Karpas-422 (cell line): ENCODE measurements around the gene PTGDR2. TPM values are rescaled to one million over a fixed set of nuclear protein-coding genes. Genes with fewer than 3 reads are reported as not detected.

Source experiments
- DNase-seq: peaks from one replicate; pipeline ENCODE4 v3.0.0-alpha.2; 2015
- H2AFZ ChIP-seq: fragments of 200-600 bp; sonication (generic); 2 replicates; pipeline ENCODE4 v1.6.1; 2014; ENCODE audit warnings: antibody characterized with exemption, low read length, mixed read lengths
- H3K27ac ChIP-seq: fragments of 200-600 bp; sonication (generic); 2 replicates; pipeline ENCODE4 v1.5.1; 2014; ENCODE audit warnings: mild to moderate bottlenecking, low read length, moderate library complexity
- H3K27me3 ChIP-seq: fragments of 200-600 bp; sonication (generic); 2 replicates; pipeline ENCODE4 v1.6.1; 2014; ENCODE audit warnings: low read length, mixed read lengths
- H3K36me3 ChIP-seq: fragments of 200-600 bp; sonication (generic); 2 replicates; pipeline ENCODE4 v1.6.1; 2014; ENCODE audit warnings: low read length, mixed read lengths; ENCODE audit not compliant: insufficient read depth
- H3K4me1 ChIP-seq: fragments of 200-600 bp; sonication (generic); 2 replicates; pipeline ENCODE4 v1.6.1; 2014; ENCODE audit warnings: mild to moderate bottlenecking, low read length, mixed read lengths
- H3K4me2 ChIP-seq: fragments of 200-600 bp; sonication (generic); 2 replicates; pipeline ENCODE4 v1.6.1; 2014; ENCODE audit warnings: low read length, low read depth, mild to moderate bottlenecking; ENCODE audit not compliant: poor library complexity, severe bottlenecking
- H3K4me3 ChIP-seq: fragments of 200-600 bp; sonication (generic); 2 replicates; pipeline ENCODE4 v1.5.1; 2014; ENCODE audit warnings: mild to moderate bottlenecking, antibody characterized with exemption, low read length, mixed read lengths
- H3K79me2 ChIP-seq: fragments of 200-600 bp; sonication (generic); 2 replicates; pipeline ENCODE4 v1.6.1; 2014; ENCODE audit warnings: mild to moderate bottlenecking, low read length, mixed read lengths
- H3K9ac ChIP-seq: fragments of 200-600 bp; sonication (generic); 2 replicates; pipeline ENCODE4 v1.6.0; 2014; ENCODE audit warnings: low read length
- H3K9me2 ChIP-seq: fragments of 200-600 bp; sonication (generic), shearing (Covaris generic); replicated peaks from 2 replicates; pipeline ENCODE4 v1.6.0; 2014; ENCODE audit warnings: mild to moderate bottlenecking, low read length, moderate library complexity; ENCODE audit not compliant: insufficient read depth
- H3K9me3 ChIP-seq: fragments of 300-700, 200-600 bp; sonication (generic); 2 replicates; pipeline ENCODE4 v1.6.1; 2014; ENCODE audit warnings: low read length, mixed read lengths
- H4K20me1 ChIP-seq: fragments of 200-600 bp; sonication (generic); 2 replicates; pipeline ENCODE4 v1.6.1; 2014; ENCODE audit warnings: mild to moderate bottlenecking, antibody characterized with exemption, low read length, low read depth; ENCODE audit not compliant: insufficient read depth
- total RNA-seq: library from RNA; depleted of rRNA; stranded (reverse); fragments of >200 nt; shearing (Covaris generic); gene quantifications from 2 replicates; pipeline ENCODE4 v1.2.3, GENCODE V29; 2014; ENCODE audit warnings: low replicate concordance

PTGDR2 gene
- total RNA-seq, 1 experiment from 2014 or later, result not detected

DNA sequence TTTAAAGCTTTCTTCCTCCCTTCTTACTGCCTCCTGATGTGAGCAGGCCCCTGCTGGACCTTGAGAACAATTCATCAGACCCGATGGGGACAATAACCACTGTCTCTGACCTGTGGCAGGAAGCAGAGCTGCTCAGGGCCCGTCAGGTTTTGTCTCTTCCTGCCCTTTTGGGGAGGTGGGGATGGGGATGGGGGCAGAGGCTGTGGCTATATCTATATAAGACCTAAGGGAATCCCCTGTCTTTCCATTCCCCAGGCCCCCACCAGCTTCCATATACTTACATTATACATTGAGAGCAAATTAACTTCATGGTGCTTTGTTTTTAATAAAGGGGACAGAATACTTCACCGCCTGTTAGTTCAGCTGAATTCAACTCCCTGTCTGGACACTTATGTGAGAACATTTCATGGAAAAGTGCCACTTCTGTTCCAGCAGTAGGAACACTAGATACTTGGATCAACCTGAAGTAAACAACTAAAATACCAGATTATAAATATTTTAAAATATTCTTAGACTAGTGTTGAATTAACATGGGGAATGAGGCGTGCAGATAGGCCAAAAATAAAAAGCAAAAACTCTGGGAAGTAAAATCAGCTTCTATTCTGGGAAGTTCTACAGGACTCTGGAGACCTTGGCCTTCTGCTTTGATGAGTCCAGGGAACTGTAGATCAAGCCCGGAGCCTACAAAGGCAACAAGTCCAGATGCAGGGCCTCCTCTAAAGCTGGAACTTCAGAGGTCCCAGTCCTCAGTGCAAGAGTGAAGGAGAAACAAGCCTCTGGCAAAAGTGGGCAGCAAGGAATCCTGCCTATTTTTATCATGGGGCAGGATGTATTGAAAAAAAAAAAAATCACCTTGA lies 22.7 kb upstream of the PTGDR2 start:
- H3K9ac ChIP-seq, result no peak overlapping the region
- no peaks in the 10 kb centered on the region for H3K27me3 ChIP-seq
- no peak overlapping the region for H2AFZ ChIP-seq
- H3K4me1 ChIP-seq, result no peaks in the 10 kb centered on the region
- H3K36me3 ChIP-seq, result peaks cover 10% of the 10 kb centered on the region; the same call in 1 of the 2 replicates
- no peak overlapping the region for H3K4me2 ChIP-seq
- H4K20me1 ChIP-seq, result no peaks in the 10 kb centered on the region
- DNase-seq, result no peak
- no peaks in the 10 kb centered on the region for H3K79me2 ChIP-seq
- no peak overlapping the region for H3K27ac ChIP-seq
- no peaks in the 10 kb centered on the region for H3K9me2 ChIP-seq
- no peaks in the 10 kb centered on the region for H3K9me3 ChIP-seq
- H3K4me3 ChIP-seq, result no peak overlapping the region

DNA sequence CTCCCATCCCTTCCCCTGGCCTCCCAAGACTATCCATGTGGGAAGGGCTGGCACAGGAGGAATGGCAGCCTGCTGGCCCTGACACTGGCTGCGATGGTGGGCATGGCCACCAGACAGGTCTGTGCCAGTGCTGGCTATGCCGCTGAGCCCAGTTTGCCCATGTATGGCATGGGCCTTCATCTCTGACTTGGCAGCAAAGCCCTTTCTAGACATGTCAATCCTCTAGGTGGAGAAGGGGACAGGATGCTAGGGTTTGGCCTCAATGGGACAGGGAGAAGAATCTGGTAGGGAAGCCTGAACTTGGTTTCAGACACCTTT lies 20.4 kb upstream of the PTGDR2 start:
- Histone ChIP-seq H3K27me3 (no peaks in the 10 kb centered on the region), H2AFZ (no peak overlapping the region), H4K20me1 (no peaks in the 10 kb centered on the region), H3K4me3 (no peak overlapping the region), H3K9ac (no peak overlapping the region), H3K4me1 (no peaks in the 10 kb centered on the region), H3K9me2 (no peaks in the 10 kb centered on the region), H3K27ac (no peak overlapping the region), H3K36me3 (peaks cover 10% of the 10 kb centered on the region; the same call in 1 of the 2 replicates), H3K4me2 (no peak overlapping the region), H3K79me2 (no peaks in the 10 kb centered on the region), H3K9me3 (no peaks in the 10 kb centered on the region)
- no peak for DNase-seq

DNA sequence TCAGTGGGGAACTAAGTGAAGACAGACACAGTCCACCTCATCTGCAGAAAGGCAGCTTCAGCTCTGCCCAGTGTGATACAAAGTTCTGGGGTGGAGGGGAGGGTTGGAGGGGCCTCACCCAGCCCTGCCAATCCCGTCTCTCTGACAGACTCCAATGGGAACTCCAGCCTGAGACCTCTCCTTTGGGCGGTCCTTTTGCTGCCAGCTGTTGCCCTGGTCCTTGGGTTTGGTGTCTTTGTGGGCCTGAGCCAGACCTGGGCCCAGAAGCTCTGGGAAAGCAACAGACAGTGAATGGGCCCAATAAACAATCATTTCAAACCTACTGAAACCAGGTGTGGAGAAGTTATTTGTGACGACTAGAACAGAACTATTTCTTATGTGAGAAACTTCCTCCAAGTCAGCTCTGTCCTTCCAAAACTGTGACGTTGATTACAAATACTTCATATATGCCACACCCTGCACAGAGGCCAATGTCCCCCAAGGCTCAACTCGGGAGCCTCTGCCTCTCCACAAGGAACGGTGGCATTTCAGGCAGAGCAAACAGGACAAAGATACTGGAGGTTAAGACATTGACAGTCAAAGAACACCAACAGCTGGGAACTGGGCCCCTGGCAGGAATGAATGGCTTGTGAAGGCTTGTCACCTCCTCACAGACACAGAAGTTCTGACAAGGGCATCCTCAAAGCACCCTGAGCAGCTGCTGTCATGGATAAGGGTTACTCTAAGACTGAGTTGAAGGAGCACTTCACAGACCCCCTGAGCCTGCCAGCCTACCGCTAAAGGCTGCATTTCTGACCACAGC lies 19.8 kb upstream of the PTGDR2 start:
- H3K4me3 ChIP-seq, result no peak overlapping the region
- DNase-seq, result peak; percentile 36
- no peaks in the 10 kb centered on the region for H3K79me2 ChIP-seq
- H3K27ac ChIP-seq, result no peak overlapping the region
- no peaks in the 10 kb centered on the region for H3K9me2 ChIP-seq
- H2AFZ ChIP-seq, result no peak overlapping the region
- H3K27me3 ChIP-seq, result no peaks in the 10 kb centered on the region
- no peaks in the 10 kb centered on the region for H3K9me3 ChIP-seq
- H3K9ac ChIP-seq, result no peak overlapping the region
- H3K4me1 ChIP-seq, result no peaks in the 10 kb centered on the region
- H3K4me2 ChIP-seq, result no peak overlapping the region
- H3K36me3 ChIP-seq, result peaks cover 6% of the 10 kb centered on the region; the same call in 1 of the 2 replicates
- H4K20me1 ChIP-seq, result no peaks in the 10 kb centered on the region

- H3K9me3 ChIP-seq, result no peaks in the 10 kb centered on the region
- no peak overlapping the region for H2AFZ ChIP-seq
- H3K79me2 ChIP-seq, result no peaks in the 10 kb centered on the region
- peaks cover 6% of the 10 kb centered on the region; the same call in 1 of the 2 replicates for H3K36me3 ChIP-seq
- no peak overlapping the region for H3K9ac ChIP-seq
- H3K4me2 ChIP-seq, result no peak overlapping the region
- H3K27ac ChIP-seq, result no peak overlapping the region
- H3K4me1 ChIP-seq, result no peaks in the 10 kb centered on the region
- no peaks in the 10 kb centered on the region for H4K20me1 ChIP-seq
- H3K9me2 ChIP-seq, result no peaks in the 10 kb centered on the region
- H3K4me3 ChIP-seq, result no peak overlapping the region
- no peaks in the 10 kb centered on the region for H3K27me3 ChIP-seq
- DNase-seq, result no peak
These were observed 18.9 kb upstream of the PTGDR2 start for GRCh38 chr11:60874421-60875365.

GRCh38 chr11:60873533-60873932 lies 17.8 kb upstream of the PTGDR2 start:
- no peak for DNase-seq
- Histone ChIP-seq H3K27me3 (no peaks in the 10 kb centered on the region), H3K9me2 (no peaks in the 10 kb centered on the region), H3K4me3 (no peak overlapping the region), H3K4me1 (no peaks in the 10 kb centered on the region), H3K9ac (no peak overlapping the region), H2AFZ (no peak overlapping the region), H3K79me2 (no peaks in the 10 kb centered on the region), H3K9me3 (no peaks in the 10 kb centered on the region), H3K36me3 (peaks cover 6% of the 10 kb centered on the region; the same call in 1 of the 2 replicates), H4K20me1 (no peaks in the 10 kb centered on the region), H3K4me2 (no peak overlapping the region), H3K27ac (no peak overlapping the region)

DNA sequence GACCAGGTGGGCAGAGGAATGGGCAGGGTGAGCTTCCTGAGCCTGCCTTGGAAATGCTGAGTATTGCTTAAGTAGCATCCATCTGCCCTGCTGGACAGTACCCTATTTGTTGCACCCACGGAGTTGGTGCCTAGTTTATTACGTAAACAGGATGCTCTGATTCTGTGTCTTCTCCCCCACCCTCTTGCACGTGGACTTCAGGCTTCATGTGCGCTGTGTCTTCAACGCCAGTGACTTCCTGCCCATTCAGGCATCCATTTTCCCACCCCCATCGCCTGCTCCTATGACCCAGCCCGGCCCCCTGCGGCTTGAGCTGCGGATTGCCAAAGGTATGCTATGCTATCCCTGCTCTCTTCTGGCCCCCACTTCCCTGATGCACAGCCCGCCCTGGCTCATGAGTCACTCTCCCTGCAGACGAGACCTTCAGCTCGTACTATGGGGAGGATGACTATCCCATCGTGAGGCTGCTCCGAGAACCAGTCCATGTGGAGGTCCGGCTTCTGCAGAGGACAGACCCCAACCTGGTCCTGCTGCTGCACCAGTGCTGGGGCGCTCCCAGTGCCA lies 17.3 kb upstream of the PTGDR2 start:
- H3K27me3 ChIP-seq, result no peaks in the 10 kb centered on the region
- no peak overlapping the region for H3K4me3 ChIP-seq
- no peak overlapping the region for H3K4me2 ChIP-seq
- H3K79me2 ChIP-seq, result no peaks in the 10 kb centered on the region
- H3K9me3 ChIP-seq, result no peaks in the 10 kb centered on the region
- no peak for DNase-seq
- H3K4me1 ChIP-seq, result no peaks in the 10 kb centered on the region
- no peaks in the 10 kb centered on the region for H4K20me1 ChIP-seq
- H3K27ac ChIP-seq, result no peak overlapping the region
- no peak overlapping the region for H3K9ac ChIP-seq
- H2AFZ ChIP-seq, result no peak overlapping the region
- no peaks in the 10 kb centered on the region for H3K9me2 ChIP-seq
- peaks cover 4% of the 10 kb centered on the region; the same call in 1 of the 2 replicates for H3K36me3 ChIP-seq

DNA sequence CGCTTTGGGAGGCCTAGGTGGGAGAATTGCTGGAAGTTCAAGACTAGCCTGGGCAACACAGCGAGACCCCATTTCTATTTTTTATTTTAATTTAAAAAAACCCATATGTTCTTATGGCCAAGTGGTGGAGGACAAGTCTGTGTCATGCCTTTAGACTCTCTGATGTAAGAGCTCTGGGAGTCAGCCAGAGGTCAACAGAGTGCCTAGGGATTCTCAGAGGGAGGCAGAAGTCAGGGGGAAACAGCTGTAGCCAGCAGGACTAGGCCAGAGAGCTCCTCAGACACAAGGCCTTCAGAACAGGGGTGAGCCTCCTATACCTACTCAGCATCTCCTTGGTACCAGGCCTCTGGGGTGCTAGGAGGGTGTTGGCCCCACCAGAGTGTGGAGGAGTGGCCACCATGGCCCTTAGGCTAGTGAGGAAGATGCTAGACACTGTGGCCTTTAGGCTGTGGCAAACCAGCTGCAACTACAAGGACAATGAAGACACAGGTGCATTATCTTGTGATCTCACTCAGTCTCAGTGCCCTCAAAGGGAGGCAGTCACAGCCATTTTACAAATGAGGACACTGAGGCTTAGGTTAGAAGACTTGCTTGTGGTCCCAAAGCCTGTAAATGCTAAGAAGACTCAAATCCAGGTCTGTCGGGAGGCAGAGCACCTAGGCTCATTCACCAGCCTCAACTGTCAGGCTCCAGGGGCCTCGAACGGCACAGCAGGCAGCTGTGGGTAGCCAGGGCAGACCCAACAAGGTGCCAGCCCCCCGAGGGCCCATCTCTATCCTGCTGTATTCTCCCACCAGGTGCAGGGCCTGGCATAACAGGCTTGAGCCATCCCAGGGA lies 16.6 kb upstream of the PTGDR2 start:
- no peak overlapping the region for H2AFZ ChIP-seq
- no peaks in the 10 kb centered on the region for H3K27me3 ChIP-seq
- no peak overlapping the region for H3K27ac ChIP-seq
- H3K9me3 ChIP-seq, result no peaks in the 10 kb centered on the region
- no peak for DNase-seq
- H3K4me1 ChIP-seq, result no peaks in the 10 kb centered on the region
- no peak overlapping the region for H3K9ac ChIP-seq
- H4K20me1 ChIP-seq, result no peaks in the 10 kb centered on the region
- H3K36me3 ChIP-seq, result no peaks in the 10 kb centered on the region
- no peaks in the 10 kb centered on the region for H3K9me2 ChIP-seq
- H3K4me3 ChIP-seq, result no peak overlapping the region
- no peak overlapping the region for H3K4me2 ChIP-seq
- no peaks in the 10 kb centered on the region for H3K79me2 ChIP-seq
